Measurements from ENCODE around the gene FAM111A.

FAM111A gene

GRCh38 chr11:59152312-59152951 lies 9.8 kb downstream of the FAM111A start:
- no peak for DNase-seq (ENCODE audit: extremely low read depth, low read depth)
- TF ChIP-seq CTCF (IDR thresholded peaks at IDR 0.05; ENCODE audit: low read depth, low read length) = no peak

- no peak for TF ChIP-seq CTCF (IDR thresholded peaks at IDR 0.05; ENCODE audit: low read depth, low read length)
- DNase-seq (ENCODE audit: extremely low read depth, low read depth) = no peak
These were observed 12.0 kb downstream of the FAM111A start for GRCh38 chr11:59154610-59155009.

GRCh38 chr11:59157433-59157832 lies 14.8 kb downstream of the FAM111A start:
- TF ChIP-seq CTCF (IDR thresholded peaks at IDR 0.05; ENCODE audit: low read depth, low read length) = no peak
- no peak for DNase-seq (ENCODE audit: extremely low read depth, low read depth)

GRCh38 chr11:59158206-59159068 lies 15.8 kb downstream of the FAM111A start:
- peak; percentile 80 for TF ChIP-seq CTCF (IDR thresholded peaks at IDR 0.05; ENCODE audit: low read depth, low read length)
- DNase-seq (ENCODE audit: extremely low read depth, low read depth) = peak; percentile 56

- TF ChIP-seq CTCF (IDR thresholded peaks at IDR 0.05; ENCODE audit: low read depth, low read length) = no peak
These were observed 21.4 kb downstream of the FAM111A start for GRCh38 chr11:59164028-59164427.

GRCh38 chr11:59171508-59172322 lies 29.1 kb downstream of the FAM111A start, which contains the start of gene DTX4:
Gene DTX4 (plus strand): TSS chr11:59172132. CDS start chr11:59172596, 464 bp downstream.
- peak; percentile 72 for DNase-seq (ENCODE audit: extremely low read depth, low read depth)
- peak; percentile 74 for TF ChIP-seq CTCF (IDR thresholded peaks at IDR 0.05; ENCODE audit: low read depth, low read length)

More at GRCh38 chr11:59164028-59164427, 21.4 kb downstream of the FAM111A start:
- no peak for DNase-seq (ENCODE audit: extremely low read depth, low read depth)

Data from AG09319 (cell line).